Astrocyte of the spinal cord (primary cell): ENCODE results near the gene COL6A1.

Experiments
- DNase-seq: peaks from one replicate; pipeline ENCODE4 v3.0.0; 2011; ENCODE audit warnings: low read depth, low spot score
- H3K4me3 ChIP-seq: 2 replicates; pipeline ENCODE4 v1.5.1; 2011; ENCODE audit warnings: low read depth, mild to moderate bottlenecking, low read length, moderate library complexity
- CTCF ChIP-seq: IDR thresholded peaks from 2 replicates; pipeline ENCODE4 v1.5.1; 2012; ENCODE audit warnings: low read depth, mild to moderate bottlenecking, low read length, inconsistent platforms
- in situ Hi-C: cut with HindIII; loops from 2 replicates; pipeline ENCODE4 v1.10.0; 2017; ENCODE audit warnings: low sequenced_read_pairs

The COL6A1 gene

GRCh38 chr21:46049890-46050667, 68.5 kb downstream of the COL6A1 start:
- in situ Hi-C loops = no loop called here
- DNase-seq = peak; percentile 38
- TF ChIP-seq CTCF = no peak
- H3K4me3 ChIP-seq = no peak overlapping the region

- no peak for TF ChIP-seq CTCF
- in situ Hi-C loops = no loop called here
- no peak for DNase-seq
- H3K4me3 ChIP-seq = no peak overlapping the region
Observed at GRCh38 chr21:46050668-46051378, 69.3 kb downstream of the COL6A1 start.

GRCh38 chr21:46051379-46051770, 69.8 kb downstream of the COL6A1 start:
- H3K4me3 ChIP-seq = no peak overlapping the region
- in situ Hi-C loops = no loop called here
- TF ChIP-seq CTCF = no peak
- no peak for DNase-seq

GRCh38 chr21:46051821-46052675, 70.5 kb downstream of the COL6A1 start:
- no peak overlapping the region for H3K4me3 ChIP-seq
- no peak for TF ChIP-seq CTCF
- in situ Hi-C loops = no loop called here
- DNase-seq = no peak

- in situ Hi-C loops = no loop called here
- H3K4me3 ChIP-seq = no peak overlapping the region
- DNase-seq = peak; percentile 85
- TF ChIP-seq CTCF = no peak
Observed at GRCh38 chr21:46052703-46053651, 71.4 kb downstream of the COL6A1 start.
